Astrocyte of the cerebellum (primary cell): ENCODE data around the gene SERPINC1.
"Not testable (repeated sequence)": the region's sequence is repeated elsewhere in the genome, so short reads cannot be mapped to it uniquely, and the experiment has no call there.

Experiments
- DNase-seq: peaks from one replicate; pipeline ENCODE4 v3.0.0-alpha.2; 2011; ENCODE audit warnings: low read depth
- H3K4me3 ChIP-seq: 2 replicates; pipeline ENCODE4 v1.5.1; 2011; ENCODE audit warnings: mild to moderate bottlenecking, low read depth, low read length, moderate library complexity
- CTCF ChIP-seq: IDR thresholded peaks from 2 replicates; pipeline ENCODE4 v1.5.1; 2012; ENCODE audit warnings: low read length, low read depth, moderate library complexity, mild to moderate bottlenecking; ENCODE audit errors: missing control alignments
- in situ Hi-C: cut with HindIII; loops from 2 replicates; pipeline ENCODE4 v1.10.0; 2017; ENCODE audit warnings: low sequenced_read_pairs

Gene SERPINC1

GRCh38 chr1:173860065-173860464, 57.1 kb downstream of the SERPINC1 start:
- no peak for TF ChIP-seq CTCF
- in situ Hi-C loops, result no loop called here
- DNase-seq, result no peak
- H3K4me3 ChIP-seq, result no peak overlapping the region

- H3K4me3 ChIP-seq, DNase-seq, in situ Hi-C loops: not testable (repeated sequence)
These were observed 57.6 kb downstream of the SERPINC1 start for GRCh38 chr1:173859547-173859946.

- in situ Hi-C loops, result no loop called here
- no peak overlapping the region for H3K4me3 ChIP-seq
- no peak for TF ChIP-seq CTCF
- no peak for DNase-seq
These were observed 59.7 kb downstream of the SERPINC1 start for GRCh38 chr1:173857363-173857917.

- H3K4me3 ChIP-seq, result no peak overlapping the region
- no peak for DNase-seq
- TF ChIP-seq CTCF, result no peak
- in situ Hi-C loops, result no loop called here
These were observed 60.2 kb downstream of the SERPINC1 start for GRCh38 chr1:173856903-173857302.

DNA sequence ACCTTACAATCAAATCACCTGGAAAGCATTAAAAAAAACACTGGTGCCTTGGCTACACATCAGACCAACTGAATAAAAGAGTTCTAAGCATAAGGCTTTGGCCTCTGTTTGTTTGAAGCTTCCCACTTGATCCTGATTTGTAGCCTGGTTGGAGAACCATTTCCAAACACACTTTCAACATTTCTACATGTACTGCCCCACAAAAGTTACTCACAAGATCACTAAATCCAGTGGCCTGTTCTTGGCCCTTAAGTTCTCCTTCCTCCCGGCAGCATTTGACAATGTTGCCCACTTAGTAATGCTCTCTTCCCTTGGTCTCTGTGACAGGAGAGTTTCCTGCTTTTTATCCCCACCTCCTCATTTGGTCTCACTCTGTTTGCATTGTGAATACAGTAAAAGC, 61.1 kb downstream of the SERPINC1 start:
- H3K4me3 ChIP-seq, result no peak overlapping the region
- in situ Hi-C loops, result no loop called here
- TF ChIP-seq CTCF, result no peak
- no peak for DNase-seq
